ENCODE measurements around the gene MRPL14. TPM values are rescaled to one million over a fixed set of nuclear protein-coding genes. Genes with fewer than 3 reads are reported as not detected.
A peak's percentile ranks its signal among the peaks of the same experiment; 100 is the strongest.

Gene MRPL14
- total and polyA plus RNA-seq, 9 of the 15 experiments (the other 6 are each of a cell fraction or from before 2014, with no cell fraction given), result 126 to 424 (median 165) TPM

GRCh38 chr6:44171899-44172546 lies 44.8 kb upstream of the MRPL14 start:
- in situ Hi-C loops (cut with MboI) (loop anchor here (5.0 kb wide), 1 partner anchor 65 kb away; no protein-coding TSS in a partner anchor), intact Hi-C loops (cut with micrococcal nuclease) (loop anchor here (1.0 to 2.0 kb wide), 5 partner anchors 55 to 166 kb away; no protein-coding TSS in a partner anchor)
- no peak for ATAC-seq
- H3K9me3 ChIP-seq (replicated peaks; ENCODE audit: control insufficient read depth, insufficient read depth, low read depth, low read length), result no peaks in the 10 kb centered on the region
- H3K4me2 ChIP-seq (ENCODE audit: insufficient read depth, low read length), result no peak overlapping the region
- H2AFZ ChIP-seq (ENCODE audit: low read depth, low read length), result no peak overlapping the region
- H3K9ac ChIP-seq (ENCODE audit: insufficient read depth in 1 of 2, low read depth in 2 of 2, low read length in 2 of 2), result peak overlapping the region in 1 of 2 experiments; percentile 54; a peak in 1 of 4 replicates
- POLR2A ChIA-PET, result interaction anchor here (1.0 to 2.7 kb wide), 4 partner anchors 9 to 82 kb away, joined by 3 to 26 read pairs (median 6); partner anchors contain the start of gene HSP90AB1
- no TSS peak for BruUV-seq (replicated peaks)
- no peak for DNase-seq (ENCODE audit: extremely low read depth in 1 of 4, low spot score in 3 of 4)
- CTCF ChIA-PET (ENCODE audit: low intra/inter-chr PET ratio), result interaction anchor here (1.0 to 3.3 kb wide), 5 partner anchors 50 to 86 kb away, joined by 5 to 26 read pairs (median 7); partner anchors contain the start of gene SLC35B2
- peaks cover under 1 to 12% of the 10 kb centered on the region in 2 experiments; a peak in 2 of 5 replicates for H3K27me3 ChIP-seq (ENCODE audit: control insufficient read depth in 2 of 2, insufficient read depth in 2 of 2, low read length in 2 of 2)
- 27% methylated on average over 12 of the region's 12 CpGs for WGBS (ENCODE audit: insufficient coverage, low coverage, missing lambda C conversion rate)
- no peak overlapping the region for H3K27ac ChIP-seq (ENCODE audit: extremely low read depth, low read depth, low read length)
- no peaks in the 10 kb centered on the region for H3K36me3 ChIP-seq (ENCODE audit: control insufficient read depth, insufficient read depth, low read length)
- no peaks in the 10 kb centered on the region for H3K9me1 ChIP-seq (ENCODE audit: control insufficient read depth, insufficient read depth, low read length)
- FAIRE-seq, result no peak
- no peaks in the 10 kb centered on the region for H4K20me1 ChIP-seq (replicated peaks; ENCODE audit: control insufficient read depth, insufficient read depth, low read length)
- peaks cover 2 to 23% of the 10 kb centered on the region in 2 experiments; a peak in 3 of 5 replicates for H3K4me1 ChIP-seq (replicated peaks in 1 of 2; ENCODE audit: control insufficient read depth in 2 of 2, insufficient read depth in 2 of 2, low read length in 2 of 2)
- no peak overlapping the region for H3K4me3 ChIP-seq
- H3K79me2 ChIP-seq (ENCODE audit: control insufficient read depth, insufficient read depth, low read length), result no peaks in the 10 kb centered on the region
- TF ChIP-seq HNRNPH1 (optimal IDR thresholded peaks at IDR 0.05; ENCODE audit: low read depth, low read length) (no peak), ZNF609 (CRISPR knock-in tag; IDR thresholded peaks at IDR 0.05; ENCODE audit: borderline replicate concordance) (peak; percentile 55; the same call in 1 of the 2 replicates)

Data from K562 (cell line).